ENCODE results near the gene CD2BP2.
"Not testable (repeated sequence)": the region's sequence is repeated elsewhere in the genome, so short reads cannot be mapped to it uniquely, and the experiment has no call there.

CD2BP2 gene

GRCh38 chr16:30355144-30355953, at the start of gene CD2BP2:
Gene CD2BP2, minus strand, starts transcription at chr16:30355308. Its CDS starts 627 bp downstream, at chr16:30354681.
- DNase-seq (ENCODE audit: low read depth): peak; percentile 100

DNA sequence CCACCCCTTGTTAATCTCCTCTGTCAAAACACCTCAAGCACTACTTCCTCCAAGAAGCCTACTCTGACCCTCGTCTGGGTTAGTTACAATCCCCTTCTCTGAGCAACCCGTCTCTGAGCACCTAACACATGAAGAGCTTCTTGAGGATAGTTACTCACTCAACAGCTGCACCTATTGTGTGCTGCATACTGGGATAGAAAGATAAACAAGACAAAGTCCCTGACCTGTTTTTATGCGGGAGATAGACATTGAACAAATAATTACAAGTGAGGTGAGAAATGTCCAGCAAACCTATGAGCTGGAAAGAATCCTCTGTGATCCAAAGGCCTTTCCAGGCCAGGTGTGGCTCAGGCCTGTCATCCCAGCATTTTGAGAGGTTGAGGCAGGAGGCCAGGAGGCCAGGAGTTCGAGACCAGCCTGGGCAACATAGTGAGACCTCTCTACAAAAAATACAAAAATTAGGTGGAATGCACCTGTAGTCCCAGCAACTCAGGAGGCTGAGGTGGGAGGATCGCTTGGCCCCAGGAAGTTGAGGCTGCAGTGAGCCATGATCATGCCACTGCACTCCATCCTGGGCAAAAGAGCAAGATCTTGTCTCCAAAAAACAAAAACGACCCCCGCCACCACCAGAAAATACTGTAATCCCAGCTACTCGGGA, 46.8 kb upstream of the CD2BP2 start:
- no peak for DNase-seq (ENCODE audit: low read depth)

GRCh38 chr16:30399435-30400186, 44.5 kb upstream of the CD2BP2 start:
- no peak for DNase-seq (ENCODE audit: low read depth)

- DNase-seq (ENCODE audit: low read depth): no peak
Observed at GRCh38 chr16:30398661-30399434, 43.7 kb upstream of the CD2BP2 start.

DNA sequence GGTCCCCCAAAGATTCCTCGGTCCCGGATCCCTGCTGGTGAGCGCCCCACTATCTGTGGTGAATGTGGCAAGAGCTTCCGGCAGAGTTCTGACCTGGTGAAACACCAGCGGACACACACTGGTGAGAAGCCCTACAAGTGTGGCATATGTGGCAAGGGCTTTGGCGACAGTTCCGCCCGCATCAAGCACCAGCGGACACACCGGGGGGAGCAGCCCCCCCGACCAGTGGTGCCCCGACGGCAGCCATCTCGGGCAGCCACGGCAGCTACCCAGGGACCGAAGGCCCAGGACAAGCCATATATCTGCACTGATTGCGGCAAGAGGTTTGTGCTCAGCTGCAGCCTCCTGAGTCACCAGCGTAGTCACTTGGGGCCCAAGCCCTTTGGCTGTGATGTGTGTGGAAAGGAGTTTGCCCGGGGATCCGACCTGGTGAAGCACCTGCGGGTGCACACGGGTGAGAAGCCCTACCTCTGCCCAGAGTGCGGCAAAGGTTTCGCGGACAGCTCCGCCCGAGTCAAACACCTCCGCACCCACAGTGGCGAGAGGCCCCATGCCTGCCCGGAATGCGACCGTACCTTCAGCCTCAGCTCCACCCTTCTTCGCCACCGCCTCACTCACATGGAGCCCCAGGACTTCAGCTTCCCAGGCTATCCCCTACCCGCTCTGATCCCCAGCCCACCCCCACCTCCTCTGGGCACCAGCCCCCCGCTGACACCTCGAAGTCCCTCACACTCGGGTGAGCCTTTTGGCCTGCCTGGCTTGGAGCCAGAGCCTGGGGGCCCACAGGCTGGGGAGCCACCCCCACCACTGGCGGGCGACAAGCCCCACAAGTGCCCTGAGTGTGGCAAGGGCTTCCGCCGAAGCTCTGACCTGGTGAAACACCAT, 42.9 kb upstream of the CD2BP2 start:
- no peak for DNase-seq (ENCODE audit: low read depth)

DNA sequence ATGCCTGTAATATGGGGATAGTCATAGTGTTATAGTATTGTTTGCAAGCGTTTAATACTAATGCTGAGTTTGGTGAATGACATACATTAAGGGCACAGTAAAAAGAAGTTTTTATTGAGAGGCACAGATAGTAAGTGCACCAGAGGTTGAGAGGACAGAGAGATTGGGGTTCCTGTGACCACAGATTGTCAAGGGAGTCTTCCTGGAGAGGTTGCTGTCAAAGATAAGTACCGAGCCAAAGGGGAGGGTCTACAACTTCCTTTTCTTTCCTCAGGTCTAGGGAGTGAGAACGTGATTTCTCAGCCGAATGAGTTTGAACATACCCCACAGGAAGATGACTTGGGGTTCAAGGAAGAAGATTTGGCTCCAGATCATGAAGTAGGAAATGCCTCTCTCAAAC, 41.9 kb upstream of the CD2BP2 start:
- no peak for DNase-seq (ENCODE audit: low read depth)

DNA sequence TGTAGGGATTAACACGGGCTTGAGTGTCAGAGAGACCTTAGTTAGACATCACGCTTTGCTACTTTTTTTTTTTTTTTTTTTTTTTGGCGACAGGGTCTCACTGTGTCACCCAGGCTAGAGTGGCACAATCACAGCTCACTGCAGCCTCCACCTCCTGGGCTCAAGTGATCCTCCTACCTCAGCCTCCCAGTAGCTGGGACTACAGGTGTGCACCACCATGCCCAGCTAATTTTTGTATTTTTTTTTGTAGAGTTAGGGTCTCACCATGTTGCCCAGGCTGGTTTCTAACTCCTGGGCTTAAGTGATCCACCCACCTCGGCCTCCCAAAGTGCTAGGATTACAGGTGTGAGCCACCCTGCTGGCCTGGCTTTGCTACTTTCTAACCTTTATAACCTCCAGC, 41.5 kb upstream of the CD2BP2 start:
- not testable (repeated sequence) for DNase-seq (ENCODE audit: low read depth)

DNA sequence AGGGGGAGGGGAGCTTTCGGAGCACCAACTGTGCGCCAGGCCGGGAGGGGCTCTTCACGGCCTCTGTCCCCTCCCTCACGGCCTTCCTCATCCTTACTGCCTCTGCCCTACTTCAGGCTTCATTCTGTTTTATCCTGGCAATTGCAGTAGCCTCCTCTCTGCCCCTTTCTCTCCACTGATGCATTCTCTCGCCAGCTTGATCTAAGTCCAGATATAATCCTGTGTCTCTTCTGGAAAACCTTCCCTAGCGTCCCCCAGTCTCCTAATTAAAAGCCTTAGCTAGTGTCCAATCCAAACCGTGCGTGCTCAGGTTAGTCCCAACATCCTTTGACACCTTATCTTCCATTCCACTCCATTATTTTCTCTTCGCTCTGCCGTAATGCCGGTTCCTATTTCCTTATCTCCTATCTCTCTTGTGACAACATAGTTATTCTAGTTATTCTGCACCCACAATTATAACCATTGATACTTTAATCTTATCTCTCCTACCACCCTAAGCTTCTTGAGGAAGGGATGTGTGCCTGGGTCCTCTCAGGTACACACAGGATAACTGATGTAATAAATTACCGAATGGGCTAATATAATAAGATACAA, 41.0 kb upstream of the CD2BP2 start:
- DNase-seq (ENCODE audit: low read depth): no peak

DNA sequence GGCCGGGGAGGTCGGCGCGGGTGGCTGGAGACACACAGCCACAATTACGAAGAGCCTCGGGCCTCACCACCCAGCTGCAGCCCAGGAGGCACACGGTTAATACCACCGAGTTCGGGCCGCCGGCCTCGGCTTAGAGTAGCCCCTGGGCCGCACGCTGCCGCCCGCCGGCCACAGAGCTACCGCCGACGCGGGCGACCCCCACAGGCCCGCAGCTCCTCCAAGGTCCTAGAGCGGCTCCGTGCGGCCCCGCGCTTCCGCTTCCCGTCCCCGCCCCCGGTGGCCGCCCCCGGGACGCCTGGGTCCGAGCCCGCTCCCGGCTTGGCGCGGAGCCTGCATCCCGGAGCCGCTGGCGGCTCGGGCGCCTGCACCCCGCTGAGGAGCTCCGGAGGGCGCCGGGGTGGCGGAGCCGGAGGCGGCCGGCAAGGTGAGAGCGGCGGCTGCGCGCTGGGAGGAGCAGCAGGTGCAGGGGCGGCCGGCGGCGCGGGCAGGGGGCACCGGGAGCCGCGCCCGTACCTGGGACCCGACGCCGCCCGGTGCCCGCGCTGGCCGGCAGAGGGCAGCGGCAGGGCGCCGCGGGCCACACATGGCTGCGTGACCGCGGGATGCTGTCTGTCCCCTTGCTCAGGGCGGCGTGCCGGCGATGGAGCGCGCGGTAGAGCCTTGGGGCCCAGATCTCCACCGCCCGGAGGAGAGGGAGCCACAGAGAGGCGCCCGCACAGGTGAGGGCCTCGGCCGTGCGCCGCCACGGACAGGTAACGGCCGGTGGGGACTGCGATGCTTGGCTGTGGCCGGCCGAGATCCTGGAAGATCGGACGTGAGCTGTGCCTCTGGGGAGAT, 40.3 kb upstream of the CD2BP2 start, which contains the start of gene ZNF48:
TSS of gene ZNF48 (plus strand) at position 266 of the 837 bp plus-strand sequence. CDS start at position 641, 375 bp downstream.
- peak; percentile 70 for DNase-seq (ENCODE audit: low read depth)

DNA sequence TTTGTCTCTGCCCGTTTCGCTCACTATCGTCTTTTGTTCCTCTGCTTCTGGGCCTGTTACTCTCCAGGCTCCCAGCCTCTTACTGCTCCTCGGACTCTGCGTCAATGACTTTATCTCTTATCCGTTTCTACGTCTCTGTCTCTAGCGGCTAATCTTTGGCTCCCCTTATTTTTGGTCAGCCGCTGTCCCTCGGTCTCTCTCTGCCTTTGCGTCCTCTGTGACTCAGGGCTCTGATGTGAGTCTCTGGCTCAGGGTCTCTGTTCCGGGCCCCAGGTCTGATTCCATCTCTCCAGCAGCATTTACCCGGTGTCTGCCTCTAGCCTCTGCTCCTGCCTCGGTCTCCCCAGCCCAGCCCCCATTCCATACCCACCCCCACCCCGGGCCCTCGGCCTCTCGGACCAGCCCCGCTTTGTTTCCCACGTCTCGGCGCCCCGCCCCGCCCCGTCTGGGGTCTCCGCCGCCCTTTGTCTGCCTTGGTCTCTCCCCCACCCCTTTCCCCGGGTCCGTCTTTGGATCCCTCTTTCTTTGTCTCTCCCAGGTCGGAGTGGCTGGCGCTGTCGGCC, 39.6 kb upstream of the CD2BP2 start:
- no peak for DNase-seq (ENCODE audit: low read depth)

DNA sequence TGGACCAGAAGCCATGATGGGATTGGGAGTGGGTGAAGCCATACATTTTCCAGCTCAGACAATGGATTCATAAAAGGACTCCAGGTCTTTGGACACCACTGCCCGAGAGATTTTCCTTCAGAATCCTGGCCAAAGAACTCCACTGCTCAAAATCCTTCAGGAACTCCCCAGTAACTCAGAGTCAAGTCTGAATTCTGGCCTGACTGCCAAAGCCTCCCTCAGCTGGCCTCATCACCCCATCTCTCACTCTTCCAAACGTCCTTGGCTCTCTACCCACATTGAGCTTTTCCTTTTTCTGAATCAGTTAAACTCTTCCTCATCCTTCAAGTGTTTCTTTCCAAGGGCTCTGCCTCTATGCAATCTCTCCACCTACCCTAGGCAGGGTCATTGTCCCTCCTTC, 28.4 kb upstream of the CD2BP2 start:
- DNase-seq (ENCODE audit: low read depth): no peak

GRCh38 chr16:30382111-30382881, 27.2 kb upstream of the CD2BP2 start, which contains the start of gene SEPTIN1:
Gene SEPTIN1, minus strand, starts transcription at chr16:30382561. Its CDS starts 19 bp downstream, at chr16:30382542.
- DNase-seq (ENCODE audit: low read depth): no peak

DNA sequence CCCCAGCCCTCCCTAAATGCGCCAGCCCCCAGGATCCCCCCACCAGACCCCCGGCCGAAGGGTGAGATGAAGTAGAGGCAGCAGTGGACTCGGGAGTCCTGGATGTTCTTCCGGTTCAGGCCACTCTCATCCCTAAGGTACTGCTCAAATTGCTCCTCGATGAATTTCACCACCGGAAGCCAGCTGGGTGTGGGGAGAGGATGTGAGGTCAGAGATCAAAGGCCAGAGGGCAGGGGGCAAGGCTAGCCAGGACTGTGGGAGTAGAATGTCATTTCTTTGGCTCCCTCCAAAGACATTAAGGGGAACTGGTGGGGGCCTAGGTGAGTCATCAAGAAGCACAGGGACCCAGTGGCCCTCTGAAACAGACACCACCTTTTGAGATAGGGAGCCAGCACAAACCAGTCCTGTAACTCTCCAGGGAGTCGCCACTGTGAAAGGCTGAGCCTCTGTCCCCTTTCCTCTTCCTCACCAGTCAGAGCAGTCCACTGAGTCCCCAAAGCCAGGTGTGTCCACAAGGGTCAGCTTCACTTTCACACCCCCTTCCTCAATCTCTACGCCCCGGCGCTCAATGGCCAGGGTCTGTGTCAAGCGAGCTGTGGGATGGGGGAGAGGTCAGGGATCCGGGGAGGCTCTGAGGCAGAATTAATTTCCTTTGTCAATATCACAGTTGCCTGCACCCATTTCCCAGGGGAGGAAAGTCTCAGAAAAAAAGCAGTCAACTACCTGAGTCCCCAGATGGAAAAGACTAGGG, 26.4 kb upstream of the CD2BP2 start:
- no peak for DNase-seq (ENCODE audit: low read depth)

DNA sequence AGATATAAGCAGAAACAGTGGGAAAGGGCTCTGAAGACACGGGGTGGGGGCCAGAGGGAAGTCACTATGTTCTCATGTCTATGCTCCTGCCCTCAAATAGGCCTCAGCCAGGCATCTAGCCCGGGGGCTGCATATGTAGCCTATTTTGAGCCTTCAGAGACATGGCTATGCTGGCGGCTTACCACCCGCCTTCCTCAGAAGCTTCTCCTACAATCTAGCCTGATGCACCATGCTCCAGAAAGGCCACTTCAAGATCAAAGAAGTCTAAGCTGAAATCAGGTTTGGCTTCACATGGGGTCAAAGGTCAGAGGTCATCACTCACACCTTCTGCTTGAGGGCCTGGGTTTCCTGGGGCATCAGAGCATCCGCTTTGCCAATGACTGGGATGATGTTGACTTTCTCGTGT, 25.7 kb upstream of the CD2BP2 start:
- no peak for DNase-seq (ENCODE audit: low read depth)

- DNase-seq (ENCODE audit: low read depth): no peak
Observed at GRCh38 chr16:30380072-30380802, 25.1 kb upstream of the CD2BP2 start.

DNA sequence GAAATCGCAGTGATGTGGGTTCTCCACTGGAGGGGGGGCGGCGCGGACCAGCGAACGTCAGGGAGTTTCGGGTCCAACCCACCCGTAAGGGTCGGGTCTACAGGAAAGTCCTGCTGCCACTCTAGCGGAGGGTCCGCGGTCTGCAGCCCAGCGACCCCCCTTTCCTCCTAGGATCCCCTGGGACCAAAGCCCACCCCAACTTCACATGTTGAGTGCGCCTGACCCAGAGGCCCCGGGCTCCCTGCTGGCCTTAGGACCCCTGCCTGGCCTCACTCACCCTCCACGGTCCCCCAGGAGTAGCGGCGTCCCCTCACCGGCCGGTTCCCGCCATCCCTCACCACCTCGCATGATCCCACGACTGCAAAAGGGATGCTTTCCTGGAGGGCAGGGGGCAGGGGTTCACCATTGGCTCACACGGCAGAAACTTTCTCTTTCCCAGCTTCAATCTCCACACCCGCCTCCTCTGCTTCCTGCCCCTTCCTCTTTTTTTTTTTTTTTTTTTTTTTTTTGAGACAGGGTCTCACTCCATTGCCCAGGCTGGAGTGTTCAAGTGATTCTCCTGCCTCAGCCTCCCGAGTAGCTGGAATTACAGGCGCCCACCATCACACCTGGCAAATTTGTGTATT, 24.2 kb upstream of the CD2BP2 start:
- DNase-seq (ENCODE audit: low read depth): no peak

Data from GM04504 (cell line).